VCaP (cell line): ENCODE measurements around the gene GPD1.

Experiments
- H3K27ac ChIP-seq: fragments of 450-650 bp; 2 replicates; pipeline ENCODE4 v1.5.1; 2017
- CTCF ChIP-seq: fragments of 450-650 bp; conservative IDR thresholded peaks from 2 replicates; pipeline ENCODE4 v1.5.1; 2017; ENCODE audit warnings: mild to moderate bottlenecking, moderate library complexity

GPD1 gene

GRCh38 chr12:50156641-50157040 lies 52.8 kb downstream of the GPD1 start:
- no peak overlapping the region for H3K27ac ChIP-seq
- TF ChIP-seq CTCF: no peak

- H3K27ac ChIP-seq: no peak overlapping the region
- no peak for TF ChIP-seq CTCF
These were observed 53.5 kb downstream of the GPD1 start for GRCh38 chr12:50157259-50157658.

GRCh38 chr12:50160643-50161042 lies 56.8 kb downstream of the GPD1 start:
- TF ChIP-seq CTCF: no peak
- H3K27ac ChIP-seq: no peak overlapping the region
